HCT116 (cell line): Measurements from ENCODE around the gene DGKZ.
A peak's percentile ranks its signal among the peaks of the same experiment; 100 is the strongest.

Source experiments
- CTCF ChIP-seq, 3 experiments: fragments of 200-600 bp in 1 of 3; sonication (generic) in 1 of 3; IDR thresholded peaks in 2 of 3; conservative IDR thresholded peaks in 1 of 3; 2 replicates each; pipeline ENCODE4 v1.5.1; 2012 to 2017; ENCODE audit warnings: low read depth in 2 of 3, low read length in 2 of 3, antibody characterized with exemption in 1 of 3, borderline replicate concordance in 1 of 3, control low read depth in 1 of 3, mild to moderate bottlenecking in 1 of 3, mixed read lengths in 1 of 3, mixed run types in 1 of 3, moderate library complexity in 1 of 3; ENCODE audit not compliant: insufficient read depth in 1 of 3
- MAX ChIP-seq: IDR thresholded peaks from 2 replicates; pipeline ENCODE4 v1.6.1; 2012
- POLR2AphosphoS5 ChIP-seq: IDR thresholded peaks from 2 replicates; pipeline ENCODE4 v1.6.1; 2011; ENCODE audit warnings: mild to moderate bottlenecking, low read depth, low read length, moderate library complexity
- REST ChIP-seq: IDR thresholded peaks from 2 replicates; pipeline ENCODE4 v1.6.1; 2012; ENCODE audit warnings: low read depth

GRCh38 chr11:46308631-46309419 is 38.4 kb upstream of the DGKZ start:
- TF ChIP-seq CTCF (IDR thresholded peaks at IDR 0.05 in 2 of 3, conservative IDR thresholded peaks at IDR 0.05 in 1 of 3; ENCODE audit: borderline replicate concordance in 1 of 3, insufficient read depth in 1 of 3, low read depth in 2 of 3, low read length in 2 of 3) (peak; percentile 85 to 96 (median 93)), POLR2AphosphoS5 (no peak), MAX (no peak), REST (no peak)
